ENCODE results near the gene BAK1. TPM values are rescaled to one million over a fixed set of nuclear protein-coding genes. Genes with fewer than 3 reads are reported as not detected.

The BAK1 gene
- total and polyA plus RNA-seq, 5 donors from 2014 or later = 38.1 to 66.3 (median 47.0) TPM

GRCh38 chr6:33613146-33613794 lies 33.2 kb upstream of the BAK1 start:
- H3K4me3 ChIP-seq (ENCODE audit: low read depth, low read length) = no peak overlapping the region
- no peaks in the 10 kb centered on the region for H3K27me3 ChIP-seq (ENCODE audit: control insufficient read depth, insufficient read depth, low read length)
- no peaks in the 10 kb centered on the region for H3K36me3 ChIP-seq (ENCODE audit: control insufficient read depth, insufficient read depth, low read length)
- Mint-ChIP-seq H3K4me3 (peak overlapping the region in 1 of 4 donors; percentile 58), H3K27me3 (peaks cover 5% of the 10 kb centered on the region), H3K4me1 (no peaks in the 10 kb centered on the region), H3K27ac (peak overlapping the region in 1 of 3 donors; percentile 52), H3K36me3 (no peaks in the 10 kb centered on the region), H3K9me3 (peaks cover 0 to 2% (median 0%) of the 10 kb centered on the region in 7 donors)
- ATAC-seq (ENCODE audit: low read depth in 2 of 2) = no peak
- H3K27ac ChIP-seq (ENCODE audit: insufficient read depth, low read length, poor library complexity, severe bottlenecking) = no peak overlapping the region
- no peak for DNase-seq
- no peaks in the 10 kb centered on the region for H3K4me1 ChIP-seq (ENCODE audit: control insufficient read depth, insufficient read depth, low read length, poor library complexity, severe bottlenecking)
- H3K9me3 ChIP-seq (ENCODE audit: control insufficient read depth in 2 of 2, low read length in 2 of 2) = no peaks in the 10 kb centered on the region

- no peaks in the 10 kb centered on the region for H3K9me3 ChIP-seq (ENCODE audit: control insufficient read depth in 2 of 2, low read length in 2 of 2)
- H3K4me1 Mint-ChIP-seq = peaks cover 0 to 2% (median 0%) of the 10 kb centered on the region in 4 donors
- peaks cover 0 to 2% (median 0%) of the 10 kb centered on the region in 7 donors for H3K9me3 Mint-ChIP-seq
- no peaks in the 10 kb centered on the region for H3K4me1 ChIP-seq (ENCODE audit: control insufficient read depth, insufficient read depth, low read length, poor library complexity, severe bottlenecking)
- no peaks in the 10 kb centered on the region for H3K36me3 Mint-ChIP-seq
- no peak overlapping the region for H3K27ac Mint-ChIP-seq
- no peaks in the 10 kb centered on the region for H3K27me3 ChIP-seq (ENCODE audit: control insufficient read depth, insufficient read depth, low read length)
- no peak for ATAC-seq (ENCODE audit: low read depth in 2 of 2)
- no peak overlapping the region for H3K4me3 Mint-ChIP-seq
- no peak overlapping the region for H3K4me3 ChIP-seq (ENCODE audit: low read depth, low read length)
- no peaks in the 10 kb centered on the region for H3K36me3 ChIP-seq (ENCODE audit: control insufficient read depth, insufficient read depth, low read length)
- no peak overlapping the region for H3K27ac ChIP-seq (ENCODE audit: insufficient read depth, low read length, poor library complexity, severe bottlenecking)
- DNase-seq = no peak
- H3K27me3 Mint-ChIP-seq = no peaks in the 10 kb centered on the region
Measured at GRCh38 chr6:33610779-33611732, 31.0 kb upstream of the BAK1 start.

- Histone ChIP-seq H3K36me3 (ENCODE audit: control insufficient read depth, insufficient read depth, low read length) (no peaks in the 10 kb centered on the region), H3K27ac (ENCODE audit: insufficient read depth, low read length, poor library complexity, severe bottlenecking) (no peak overlapping the region), H3K4me3 (ENCODE audit: low read depth, low read length) (no peak overlapping the region), H3K4me1 (ENCODE audit: control insufficient read depth, insufficient read depth, low read length, poor library complexity, severe bottlenecking) (no peaks in the 10 kb centered on the region), H3K27me3 (ENCODE audit: control insufficient read depth, insufficient read depth, low read length) (no peaks in the 10 kb centered on the region), H3K9me3 (ENCODE audit: control insufficient read depth in 2 of 2, low read length in 2 of 2) (no peaks in the 10 kb centered on the region)
- no peak for ATAC-seq (ENCODE audit: low read depth in 2 of 2)
- Mint-ChIP-seq H3K27me3 (peaks cover 4% of the 10 kb centered on the region), H3K36me3 (no peaks in the 10 kb centered on the region), H3K4me3 (no peak overlapping the region), H3K4me1 (peaks cover 0 to 2% (median 0%) of the 10 kb centered on the region in 4 donors), H3K9me3 (peaks cover 0 to 5% (median 1%) of the 10 kb centered on the region in 7 donors), H3K27ac (no peak overlapping the region)
- no peak for DNase-seq
Measured at GRCh38 chr6:33610067-33610466, 30.0 kb upstream of the BAK1 start.

GRCh38 chr6:33609528-33609927 lies 29.5 kb upstream of the BAK1 start:
- no peaks in the 10 kb centered on the region for H3K4me1 ChIP-seq (ENCODE audit: control insufficient read depth, insufficient read depth, low read length, poor library complexity, severe bottlenecking)
- no peak overlapping the region for H3K4me3 ChIP-seq (ENCODE audit: low read depth, low read length)
- no peaks in the 10 kb centered on the region for H3K36me3 ChIP-seq (ENCODE audit: control insufficient read depth, insufficient read depth, low read length)
- H3K9me3 Mint-ChIP-seq = peaks cover 0 to 7% (median 2%) of the 10 kb centered on the region in 7 donors
- no peak overlapping the region for H3K27ac ChIP-seq (ENCODE audit: insufficient read depth, low read length, poor library complexity, severe bottlenecking)
- no peak for ATAC-seq (ENCODE audit: low read depth in 2 of 2)
- H3K27me3 ChIP-seq (ENCODE audit: control insufficient read depth, insufficient read depth, low read length) = no peaks in the 10 kb centered on the region
- H3K9me3 ChIP-seq (ENCODE audit: control insufficient read depth in 2 of 2, low read length in 2 of 2) = no peaks in the 10 kb centered on the region
- no peak overlapping the region for H3K27ac Mint-ChIP-seq
- no peak overlapping the region for H3K4me3 Mint-ChIP-seq
- H3K36me3 Mint-ChIP-seq = no peaks in the 10 kb centered on the region
- peaks cover 0 to 2% (median 0%) of the 10 kb centered on the region in 4 donors for H3K4me1 Mint-ChIP-seq
- H3K27me3 Mint-ChIP-seq = peaks cover 7% of the 10 kb centered on the region
- DNase-seq = no peak

GRCh38 chr6:33609019-33609418 lies 28.9 kb upstream of the BAK1 start:
- no peak overlapping the region for H3K4me3 Mint-ChIP-seq
- peaks cover 0 to 2% (median 0%) of the 10 kb centered on the region in 4 donors for H3K4me1 Mint-ChIP-seq
- H3K27me3 ChIP-seq (ENCODE audit: control insufficient read depth, insufficient read depth, low read length) = no peaks in the 10 kb centered on the region
- H3K27me3 Mint-ChIP-seq = peaks cover 7% of the 10 kb centered on the region
- no peaks in the 10 kb centered on the region for H3K36me3 Mint-ChIP-seq
- H3K27ac Mint-ChIP-seq = no peak overlapping the region
- no peak overlapping the region for H3K4me3 ChIP-seq (ENCODE audit: low read depth, low read length)
- H3K9me3 Mint-ChIP-seq = peaks cover 0 to 7% (median 2%) of the 10 kb centered on the region in 7 donors
- H3K27ac ChIP-seq (ENCODE audit: insufficient read depth, low read length, poor library complexity, severe bottlenecking) = no peak overlapping the region
- H3K36me3 ChIP-seq (ENCODE audit: control insufficient read depth, insufficient read depth, low read length) = no peaks in the 10 kb centered on the region
- H3K9me3 ChIP-seq (ENCODE audit: control insufficient read depth in 2 of 2, low read length in 2 of 2) = no peaks in the 10 kb centered on the region
- ATAC-seq (ENCODE audit: low read depth in 2 of 2) = no peak
- H3K4me1 ChIP-seq (ENCODE audit: control insufficient read depth, insufficient read depth, low read length, poor library complexity, severe bottlenecking) = no peaks in the 10 kb centered on the region
- no peak for DNase-seq

- H3K4me1 Mint-ChIP-seq = peaks cover 0 to 2% (median 0%) of the 10 kb centered on the region in 4 donors
- DNase-seq = peak in 2 of 3 donors; percentile 37 to 69
Measured at GRCh38 chr6:33607784-33608161, 27.7 kb upstream of the BAK1 start.

GRCh38 chr6:33607126-33607783 lies 27.2 kb upstream of the BAK1 start:
- Mint-ChIP-seq H3K27me3 (peaks cover 11% of the 10 kb centered on the region), H3K27ac (no peak overlapping the region), H3K9me3 (peaks cover 0 to 7% (median 1%) of the 10 kb centered on the region in 7 donors), H3K4me1 (peaks cover 0 to 2% (median 0%) of the 10 kb centered on the region in 4 donors), H3K36me3 (no peaks in the 10 kb centered on the region), H3K4me3 (no peak overlapping the region)
- DNase-seq (no peak), ATAC-seq (ENCODE audit: low read depth in 2 of 2) (no peak)
- no peaks in the 10 kb centered on the region for H3K27me3 ChIP-seq (ENCODE audit: control insufficient read depth, insufficient read depth, low read length)
- H3K9me3 ChIP-seq (ENCODE audit: control insufficient read depth in 2 of 2, low read length in 2 of 2) = no peaks in the 10 kb centered on the region
- H3K27ac ChIP-seq (ENCODE audit: insufficient read depth, low read length, poor library complexity, severe bottlenecking) = no peak overlapping the region
- H3K4me3 ChIP-seq (ENCODE audit: low read depth, low read length) = no peak overlapping the region
- no peaks in the 10 kb centered on the region for H3K36me3 ChIP-seq (ENCODE audit: control insufficient read depth, insufficient read depth, low read length)
- H3K4me1 ChIP-seq (ENCODE audit: control insufficient read depth, insufficient read depth, low read length, poor library complexity, severe bottlenecking) = no peaks in the 10 kb centered on the region

More at GRCh38 chr6:33607784-33608161, 27.7 kb upstream of the BAK1 start:
- H3K27me3 Mint-ChIP-seq = peaks cover 7% of the 10 kb centered on the region
- peaks cover 0 to 7% (median 1%) of the 10 kb centered on the region in 7 donors for H3K9me3 Mint-ChIP-seq
- H3K27me3 ChIP-seq (ENCODE audit: control insufficient read depth, insufficient read depth, low read length) = no peaks in the 10 kb centered on the region
- no peaks in the 10 kb centered on the region for H3K4me1 ChIP-seq (ENCODE audit: control insufficient read depth, insufficient read depth, low read length, poor library complexity, severe bottlenecking)
- no peaks in the 10 kb centered on the region for H3K36me3 Mint-ChIP-seq
- H3K4me3 Mint-ChIP-seq = no peak overlapping the region
- H3K36me3 ChIP-seq (ENCODE audit: control insufficient read depth, insufficient read depth, low read length) = no peaks in the 10 kb centered on the region
- H3K9me3 ChIP-seq (ENCODE audit: control insufficient read depth in 2 of 2, low read length in 2 of 2) = no peaks in the 10 kb centered on the region
- H3K27ac ChIP-seq (ENCODE audit: insufficient read depth, low read length, poor library complexity, severe bottlenecking) = no peak overlapping the region
- ATAC-seq (ENCODE audit: low read depth in 2 of 2) = peak; percentile 65 to 70
- no peak overlapping the region for H3K27ac Mint-ChIP-seq
- no peak overlapping the region for H3K4me3 ChIP-seq (ENCODE audit: low read depth, low read length)
